K562 (cell line): ENCODE measurements around the gene CXXC4.

ENCODE experiments used
- BACH1 ChIP-seq: fragments of 200-800 bp; sonication (Bioruptor generic); IDR thresholded peaks from 2 replicates; pipeline ENCODE4 v1.6.1; 2016; ENCODE audit warnings: missing genetic modification characterization, missing compliant biosample characterization
- EGR1 ChIP-seq: fragments of 450-650 bp; conservative IDR thresholded peaks from 2 replicates; pipeline ENCODE4 v1.6.1; 2017; ENCODE audit warnings: mild to moderate bottlenecking
- HNRNPH1 ChIP-seq: fragments of 200-400 bp; formaldehyde crosslinking; optimal IDR thresholded peaks from 2 replicates; pipeline ENCODE3; 2017; ENCODE audit warnings: low read depth, mild to moderate bottlenecking, low read length, moderate library complexity
- NFE2 ChIP-seq: IDR thresholded peaks from 2 replicates; pipeline ENCODE4 v1.6.1; 2014; ENCODE audit warnings: antibody characterized with exemption, low read depth
- POLR2A ChIP-seq: fragments of 450-650 bp; conservative IDR thresholded peaks from 2 replicates; pipeline ENCODE4 v1.6.1; 2016
- ZNF143 ChIP-seq: sonication (generic); formaldehyde crosslinking; IDR thresholded peaks from 2 replicates; pipeline ENCODE4 v1.9.0; 2022; ENCODE audit warnings: mild to moderate bottlenecking, missing genetic modification reagents
- TF ChIP-seq, protein P1 (sequence below): sonication (generic); formaldehyde crosslinking; IDR thresholded peaks from 2 replicates; pipeline ENCODE4 v1.4.0; 2020; ENCODE audit warnings: mild to moderate bottlenecking, missing genetic modification reagents
- TF ChIP-seq, protein P2 (sequence below), 3 experiments: IDR thresholded peaks in 2 of 3; conservative IDR thresholded peaks in 1 of 3; 2 replicates each; pipeline ENCODE4 v1.5.1; 2011 to 2012; ENCODE audit warnings: low read length in 3 of 3, mild to moderate bottlenecking in 3 of 3, control low read depth in 2 of 3, improper control_type of control experiment in 1 of 3, inconsistent platforms in 1 of 3, low read depth in 1 of 3, mixed read lengths in 1 of 3, moderate library complexity in 1 of 3; ENCODE audit not compliant: insufficient read depth in 2 of 3

DNA sequence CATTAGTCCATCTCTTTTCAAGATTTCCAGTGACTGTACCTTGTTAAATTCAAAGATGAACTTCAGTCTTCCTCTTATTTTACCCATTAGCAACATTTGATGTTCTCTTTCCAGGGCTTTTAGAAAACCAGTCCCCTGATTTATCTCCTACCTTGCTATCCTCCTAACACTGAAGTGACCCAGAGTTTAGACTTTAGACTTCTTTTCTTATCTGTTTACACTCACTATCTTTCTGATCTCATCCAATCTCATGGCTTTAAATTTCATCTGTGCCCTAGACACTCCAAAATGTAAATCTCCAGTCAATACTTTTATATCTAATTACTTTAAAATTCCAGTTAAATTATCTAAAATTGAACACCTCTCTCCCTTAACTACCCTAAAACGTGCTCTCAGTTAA lies 13.5 kb upstream of the CXXC4 start:
- TF ChIP-seq, protein P1, sequence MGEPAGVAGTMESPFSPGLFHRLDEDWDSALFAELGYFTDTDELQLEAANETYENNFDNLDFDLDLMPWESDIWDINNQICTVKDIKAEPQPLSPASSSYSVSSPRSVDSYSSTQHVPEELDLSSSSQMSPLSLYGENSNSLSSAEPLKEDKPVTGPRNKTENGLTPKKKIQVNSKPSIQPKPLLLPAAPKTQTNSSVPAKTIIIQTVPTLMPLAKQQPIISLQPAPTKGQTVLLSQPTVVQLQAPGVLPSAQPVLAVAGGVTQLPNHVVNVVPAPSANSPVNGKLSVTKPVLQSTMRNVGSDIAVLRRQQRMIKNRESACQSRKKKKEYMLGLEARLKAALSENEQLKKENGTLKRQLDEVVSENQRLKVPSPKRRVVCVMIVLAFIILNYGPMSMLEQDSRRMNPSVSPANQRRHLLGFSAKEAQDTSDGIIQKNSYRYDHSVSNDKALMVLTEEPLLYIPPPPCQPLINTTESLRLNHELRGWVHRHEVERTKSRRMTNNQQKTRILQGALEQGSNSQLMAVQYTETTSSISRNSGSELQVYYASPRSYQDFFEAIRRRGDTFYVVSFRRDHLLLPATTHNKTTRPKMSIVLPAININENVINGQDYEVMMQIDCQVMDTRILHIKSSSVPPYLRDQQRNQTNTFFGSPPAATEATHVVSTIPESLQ (CRISPR knock-in tag), result no peak
- TF ChIP-seq POLR2A (no peak), HNRNPH1 (no peak), NFE2 (no peak), ZNF143 (CRISPR knock-in tag) (no peak), EGR1 (no peak), BACH1 (tag) (no peak)
- TF ChIP-seq, protein P2, sequence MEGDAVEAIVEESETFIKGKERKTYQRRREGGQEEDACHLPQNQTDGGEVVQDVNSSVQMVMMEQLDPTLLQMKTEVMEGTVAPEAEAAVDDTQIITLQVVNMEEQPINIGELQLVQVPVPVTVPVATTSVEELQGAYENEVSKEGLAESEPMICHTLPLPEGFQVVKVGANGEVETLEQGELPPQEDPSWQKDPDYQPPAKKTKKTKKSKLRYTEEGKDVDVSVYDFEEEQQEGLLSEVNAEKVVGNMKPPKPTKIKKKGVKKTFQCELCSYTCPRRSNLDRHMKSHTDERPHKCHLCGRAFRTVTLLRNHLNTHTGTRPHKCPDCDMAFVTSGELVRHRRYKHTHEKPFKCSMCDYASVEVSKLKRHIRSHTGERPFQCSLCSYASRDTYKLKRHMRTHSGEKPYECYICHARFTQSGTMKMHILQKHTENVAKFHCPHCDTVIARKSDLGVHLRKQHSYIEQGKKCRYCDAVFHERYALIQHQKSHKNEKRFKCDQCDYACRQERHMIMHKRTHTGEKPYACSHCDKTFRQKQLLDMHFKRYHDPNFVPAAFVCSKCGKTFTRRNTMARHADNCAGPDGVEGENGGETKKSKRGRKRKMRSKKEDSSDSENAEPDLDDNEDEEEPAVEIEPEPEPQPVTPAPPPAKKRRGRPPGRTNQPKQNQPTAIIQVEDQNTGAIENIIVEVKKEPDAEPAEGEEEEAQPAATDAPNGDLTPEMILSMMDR (IDR thresholded peaks at IDR 0.05 in 2 of 3, conservative IDR thresholded peaks at IDR 0.05 in 1 of 3; ENCODE audit: insufficient read depth in 2 of 3, low read depth in 1 of 3, low read length in 3 of 3), result no peak
